ENCODE results near the gene SECTM1.

Gene SECTM1

GRCh38 chr17:82327289-82327688 lies 6.3 kb downstream of the SECTM1 start:
- DNase-seq: no peak

DNA sequence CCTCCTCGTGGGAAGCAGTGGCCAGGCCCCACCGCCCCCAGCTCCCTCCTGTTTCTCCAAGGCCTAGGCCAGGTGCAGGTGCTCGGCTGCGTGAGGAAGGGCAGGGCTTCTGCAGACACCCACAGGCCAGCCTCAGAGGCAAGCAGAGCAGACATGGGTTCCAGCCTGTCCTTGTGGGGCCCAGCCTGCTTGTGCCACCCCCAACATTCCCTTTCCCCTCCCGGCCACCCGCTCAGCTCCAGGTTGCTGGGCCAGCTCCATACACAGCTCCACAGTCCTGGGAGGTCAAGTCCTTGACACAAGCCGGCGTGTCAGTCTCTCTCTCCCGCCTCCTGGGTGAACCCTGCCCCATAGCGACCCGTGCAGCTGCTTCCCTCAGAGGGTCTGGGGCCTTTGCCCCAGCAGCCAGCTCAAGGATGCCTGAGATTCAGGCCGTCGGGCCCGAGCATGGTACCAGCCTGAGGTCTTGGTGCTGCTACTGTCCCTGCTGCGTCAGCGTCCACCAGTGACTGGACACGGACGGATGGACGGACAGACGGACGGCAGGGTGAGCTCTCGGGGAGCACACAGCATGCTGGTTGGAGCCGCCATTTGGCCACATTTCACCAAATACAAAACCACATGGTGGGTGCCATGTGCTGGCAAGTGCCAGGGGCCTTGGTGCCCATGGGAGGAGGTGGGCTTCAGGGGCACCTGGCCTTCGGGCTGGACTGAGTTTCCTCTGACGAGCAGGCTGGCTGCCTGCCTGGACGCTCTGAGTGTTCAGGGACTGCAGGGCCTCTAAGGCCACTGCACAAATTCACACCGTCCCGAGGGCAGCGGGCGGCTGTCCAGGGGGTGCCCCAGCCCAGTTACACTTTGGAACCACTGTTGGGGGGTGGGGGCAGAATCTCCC lies 8.0 kb downstream of the SECTM1 start:
- DNase-seq: no peak

DNA sequence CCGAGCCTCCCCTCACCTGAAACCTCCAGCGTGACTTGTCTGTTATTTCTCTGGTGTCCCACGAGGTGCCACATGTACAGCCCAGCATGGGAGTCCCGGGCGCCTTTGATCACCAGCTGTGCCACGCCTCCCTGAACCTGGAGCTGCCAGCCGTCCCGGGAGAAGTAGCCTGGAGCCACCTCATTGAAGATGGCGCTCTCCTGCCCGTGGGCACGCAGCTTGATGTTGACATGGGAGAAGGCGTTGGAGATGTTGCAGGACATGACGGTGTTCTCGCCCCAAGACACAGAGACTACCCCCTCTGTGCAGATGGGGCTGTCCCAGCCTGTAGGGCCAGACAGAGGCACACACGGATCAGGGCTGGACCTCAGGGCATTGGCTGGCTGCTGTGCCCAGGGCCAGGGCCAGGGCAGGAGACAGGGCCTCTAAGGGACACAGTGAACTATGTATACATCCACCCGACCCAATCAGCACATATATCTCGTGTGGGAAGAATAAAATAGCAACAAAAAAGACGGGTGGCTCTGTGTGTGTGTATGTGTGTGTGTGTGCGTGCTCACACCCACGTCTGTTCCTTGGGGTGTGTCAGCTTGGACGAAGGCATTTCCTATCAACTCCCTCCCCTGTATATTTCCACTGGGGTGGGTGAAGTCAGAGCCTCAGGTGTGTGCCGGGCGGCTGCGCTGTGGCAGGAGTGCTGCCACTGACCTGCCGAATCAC lies 8.8 kb downstream of the SECTM1 start:
- no peak for DNase-seq

- DNase-seq: no peak
These were observed 9.9 kb downstream of the SECTM1 start for GRCh38 chr17:82323514-82324234.

GRCh38 chr17:82322526-82323453 lies 10.8 kb downstream of the SECTM1 start:
- DNase-seq: no peak

DNA sequence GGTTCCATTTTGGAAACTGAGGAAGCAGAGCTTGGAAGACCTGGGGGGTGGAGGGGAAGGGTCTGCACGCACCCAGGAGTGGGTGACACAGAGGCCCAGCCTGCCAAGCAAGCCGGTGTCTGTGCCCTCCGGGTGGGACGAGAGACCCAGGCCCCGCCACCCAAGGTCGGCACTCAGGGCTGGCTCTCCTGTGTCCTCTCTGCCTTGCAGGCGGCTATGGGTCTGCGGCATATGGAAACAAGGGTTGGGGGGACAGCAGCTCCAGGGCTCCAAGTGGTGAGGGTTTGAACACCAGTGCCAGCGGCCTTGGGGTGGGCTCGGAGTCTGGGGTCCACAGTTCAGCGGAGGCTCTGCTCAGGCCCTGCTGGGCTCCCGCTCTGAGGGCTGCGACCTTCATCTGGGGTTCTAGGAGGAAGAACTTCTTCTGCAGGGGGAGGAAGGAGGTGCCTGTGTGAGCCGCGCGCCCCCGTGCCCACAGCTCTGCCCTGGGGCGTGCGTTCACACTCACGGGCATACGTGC lies 11.6 kb downstream of the SECTM1 start:
- no peak for DNase-seq

- no peak for DNase-seq
These were observed 12.3 kb downstream of the SECTM1 start for GRCh38 chr17:82320956-82321927.

DNA sequence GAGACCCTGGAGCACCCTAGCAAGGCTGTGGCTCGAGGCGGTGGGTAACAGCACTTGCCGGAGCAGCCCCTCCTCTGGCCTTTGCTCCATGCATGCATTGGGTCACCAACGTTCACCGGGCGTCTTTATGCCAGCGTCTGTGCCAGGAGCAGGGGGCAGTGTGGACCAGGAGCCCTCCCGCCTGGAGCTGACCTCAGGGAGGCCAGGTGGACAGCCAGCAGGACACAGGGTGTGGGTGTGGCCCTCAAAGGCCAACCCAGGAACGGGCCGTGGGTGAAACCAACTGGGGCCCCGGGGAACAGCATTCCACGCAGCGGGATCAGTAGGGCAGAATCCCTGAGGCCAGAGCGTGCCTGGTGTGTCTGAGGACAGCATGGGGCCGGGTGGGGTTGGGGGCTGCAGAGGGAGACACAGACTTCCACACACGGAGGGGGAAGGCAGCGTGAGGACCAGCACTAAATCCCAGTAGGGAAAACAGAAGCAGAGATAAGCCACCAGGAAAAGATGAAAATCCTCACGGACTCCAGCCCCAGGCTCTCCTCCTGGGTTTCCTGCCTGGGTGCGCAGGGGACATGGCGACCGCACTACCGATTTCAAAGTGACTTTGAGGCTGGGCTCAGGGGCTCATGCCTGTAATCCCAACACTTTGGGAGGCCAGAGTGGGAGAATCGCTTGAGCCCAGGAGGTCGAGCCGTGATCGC lies 13.3 kb downstream of the SECTM1 start:
- no peak for DNase-seq

DNA sequence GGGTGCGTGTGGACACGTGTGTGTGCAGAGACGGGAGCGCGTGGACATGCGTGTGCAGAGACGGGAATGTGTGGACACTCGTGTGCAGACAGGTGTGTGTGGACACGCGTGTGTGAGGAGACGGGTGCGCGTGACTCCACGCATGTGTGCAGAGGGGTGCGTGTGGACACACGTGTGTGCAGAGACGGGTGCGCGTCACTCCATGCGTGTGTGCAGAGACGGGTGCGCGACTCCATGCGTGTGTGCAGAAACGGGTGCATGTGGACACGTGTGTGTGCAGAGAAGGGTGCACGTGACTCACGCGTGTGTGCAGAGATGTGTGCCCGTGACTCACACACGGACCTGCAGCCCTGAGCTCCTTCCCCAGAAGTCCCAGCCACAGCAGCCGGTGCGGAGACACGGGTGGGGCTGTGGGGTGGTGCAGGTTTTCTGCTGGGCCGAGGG lies 13.9 kb downstream of the SECTM1 start:
- no peak for DNase-seq

GRCh38 chr17:82318772-82319606 lies 14.6 kb downstream of the SECTM1 start:
- DNase-seq: no peak

DNA sequence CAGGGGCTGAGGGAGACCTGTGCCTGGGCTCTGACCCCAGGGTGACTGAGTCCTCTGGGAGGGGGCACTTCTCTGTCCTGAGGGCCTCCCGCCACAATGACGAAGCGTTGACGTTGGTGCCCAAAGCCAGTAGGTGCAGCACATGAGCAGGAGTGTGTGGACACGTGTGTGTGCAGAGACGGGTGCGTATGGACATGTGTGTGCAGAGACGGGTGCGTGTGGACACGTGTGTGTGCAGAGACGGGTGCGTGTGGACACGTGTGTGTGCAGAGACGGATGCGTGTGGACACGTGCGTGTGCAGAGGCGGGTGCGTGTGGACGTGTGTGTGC lies 15.4 kb downstream of the SECTM1 start:
- no peak for DNase-seq

DNA sequence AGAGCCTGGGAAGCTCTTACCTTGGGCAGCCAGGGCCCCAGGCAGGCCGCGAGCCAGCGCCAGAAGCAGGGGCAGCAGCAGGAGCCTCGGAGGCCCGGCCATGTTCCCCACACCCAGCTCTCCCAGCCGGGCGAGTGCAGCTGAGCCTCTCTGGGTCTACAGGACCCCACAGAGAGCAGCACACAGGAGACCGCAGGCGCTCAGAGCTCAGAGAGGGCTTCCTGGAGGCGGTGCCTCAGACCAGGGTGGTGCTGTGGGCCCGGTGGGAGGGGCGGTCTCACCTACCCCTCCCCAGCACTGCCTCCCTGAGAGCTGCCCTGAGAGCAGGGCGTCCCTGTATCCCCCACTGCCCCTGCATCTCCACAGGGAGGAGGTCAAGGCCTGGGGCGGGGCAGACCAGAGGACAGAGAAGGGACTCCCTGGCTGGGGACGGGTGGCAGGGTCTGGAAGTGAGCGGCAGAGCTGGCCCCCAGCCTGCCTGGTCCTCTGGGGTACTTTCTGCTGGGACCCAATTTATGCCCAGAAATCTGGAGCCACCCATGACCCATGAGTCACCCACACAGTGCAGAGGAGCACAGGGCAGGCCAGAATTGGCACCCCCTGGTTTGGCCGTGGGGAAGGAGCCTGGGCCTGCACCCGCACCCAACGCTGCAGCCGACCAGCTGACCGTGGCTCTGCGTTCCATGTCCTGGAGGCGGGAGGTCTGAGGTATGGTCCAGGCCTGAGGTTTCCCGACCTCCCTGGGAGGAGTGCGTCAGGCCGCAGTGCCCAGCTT lies 16.0 kb downstream of the SECTM1 start, which contains the start of gene CD7:
Gene CD7, minus strand, starts transcription at position 215 of the 775 bp plus-strand sequence. Its CDS starts 113 bp downstream, at position 102.
- no peak for DNase-seq

DNA sequence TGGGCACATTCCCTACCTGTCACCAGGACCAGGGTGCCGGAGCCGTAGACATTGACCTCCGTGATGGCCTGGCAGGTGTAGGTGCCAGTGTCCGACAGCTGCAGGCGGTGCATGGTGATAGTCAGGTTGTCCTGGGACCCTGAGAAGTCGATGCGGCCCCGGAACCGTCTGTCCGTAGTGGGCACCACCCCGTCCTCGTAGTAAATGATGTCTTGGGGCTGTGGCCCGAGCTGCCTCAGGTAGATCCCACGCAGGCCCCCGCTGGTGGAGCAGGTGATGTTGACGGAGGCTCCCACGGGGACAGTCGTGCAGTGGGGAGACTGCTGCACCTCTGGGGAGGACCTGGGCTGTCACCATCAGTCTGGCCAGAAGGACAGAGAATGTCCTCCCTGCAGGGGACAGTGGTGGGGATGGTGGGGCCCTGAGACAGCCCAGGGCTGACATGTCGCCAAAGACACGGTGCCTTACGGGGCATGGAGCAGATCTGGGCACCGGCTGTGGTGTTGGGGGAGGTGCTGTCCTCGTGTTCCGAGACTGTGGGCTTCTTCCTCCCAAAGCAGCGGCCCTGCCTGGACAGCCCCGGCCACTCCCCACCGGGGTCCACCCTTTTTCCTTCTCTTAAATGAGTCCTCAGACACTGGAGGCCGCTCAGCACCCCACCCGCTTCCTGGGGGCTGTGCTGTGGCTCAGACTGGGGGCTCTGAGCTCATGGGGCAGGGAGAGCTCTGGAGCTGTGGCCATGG lies 16.7 kb downstream of the SECTM1 start:
- DNase-seq: no peak

DNA sequence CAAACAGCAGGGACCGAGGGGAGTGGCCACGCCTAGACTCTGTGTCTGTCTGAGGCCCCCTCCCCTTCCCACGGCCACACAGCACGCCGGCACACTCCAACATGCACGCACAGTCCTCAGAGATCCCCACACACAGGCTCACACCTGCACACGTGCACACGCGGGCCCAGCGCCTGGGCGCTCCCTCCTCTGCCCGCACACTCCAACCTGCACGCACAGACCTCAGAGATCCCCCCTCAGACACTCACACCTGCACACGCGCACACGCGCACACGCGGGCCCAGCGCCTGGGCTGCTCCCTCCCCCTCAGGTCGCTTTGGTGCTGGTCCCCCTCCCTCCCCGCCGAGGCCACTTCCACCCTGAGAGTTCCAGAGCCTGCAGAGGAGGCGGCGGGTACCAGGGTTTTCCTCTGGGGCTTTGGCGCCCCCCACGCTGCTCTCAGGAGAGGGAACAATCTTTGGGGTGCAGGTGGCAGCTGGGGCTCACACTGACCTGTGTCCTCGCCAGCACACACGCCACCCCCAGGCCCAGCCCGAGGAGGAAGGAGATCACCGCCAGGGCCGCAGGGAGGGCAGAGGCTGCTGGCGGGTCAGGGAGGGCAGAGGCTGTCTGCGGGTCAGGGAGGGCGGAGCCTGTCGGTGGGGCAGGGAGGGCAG lies 17.7 kb downstream of the SECTM1 start:
- no peak for DNase-seq

- no peak for DNase-seq
These were observed 18.6 kb downstream of the SECTM1 start for GRCh38 chr17:82314727-82315605.
